ENCODE measurements around the gene UGT1A6. TPM values are rescaled to one million over a fixed set of nuclear protein-coding genes. Genes with fewer than 3 reads are reported as not detected.

The UGT1A6 gene
- total and polyA plus RNA-seq, 2 donors (not counting 3 experiments of a cell fraction or from before 2014, with no cell fraction given), result not detected

DNA sequence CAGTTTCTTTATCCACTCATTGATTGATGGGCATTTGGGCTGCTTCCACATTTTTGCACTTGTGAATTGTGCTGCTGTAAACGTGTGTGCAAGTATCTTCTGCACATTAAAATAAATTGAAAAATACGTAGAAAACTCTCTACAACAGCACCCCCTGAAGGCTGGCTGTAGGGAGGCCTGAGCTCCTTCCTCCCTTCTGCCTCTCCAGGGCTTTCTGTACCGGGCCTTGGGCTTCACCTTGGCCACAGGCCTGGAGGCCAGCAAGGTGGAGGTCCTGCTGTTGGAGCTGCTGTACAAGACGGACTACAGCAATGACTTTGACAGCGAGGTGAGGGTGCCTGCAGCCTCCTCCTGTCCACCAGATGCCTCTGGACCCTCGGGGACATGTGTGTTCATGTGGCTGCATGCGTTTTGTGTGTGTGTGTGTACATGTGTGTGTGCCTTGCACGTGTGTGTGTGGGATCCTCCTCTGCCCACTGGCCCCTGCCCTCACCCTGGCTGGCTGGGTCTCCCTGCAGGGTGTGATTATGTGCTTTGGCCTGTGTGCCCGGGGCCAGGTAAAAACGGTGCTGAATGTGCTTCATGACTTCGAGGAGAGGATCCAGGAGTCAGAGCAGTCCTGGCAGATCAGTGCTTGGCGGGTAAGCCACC lies 114.7 kb downstream of the UGT1A6 start:
- Histone ChIP-seq H3K36me3 (ENCODE audit: control insufficient read depth in 2 of 2, extremely low read depth in 1 of 2, insufficient read depth in 2 of 2, low read length in 2 of 2) (no peaks in the 10 kb centered on the region), H3K27ac (ENCODE audit: insufficient read depth, low read depth, low read length) (no peak overlapping the region), H3K9ac (replicated peaks; ENCODE audit: extremely low read depth, insufficient read depth, low read length) (no peak overlapping the region), H3K4me1 (ENCODE audit: control insufficient read depth, extremely low read depth, insufficient read depth, low read length) (no peaks in the 10 kb centered on the region), H3K9me3 (replicated peaks; ENCODE audit: control insufficient read depth, insufficient read depth, low read length) (no peaks in the 10 kb centered on the region), H3K4me3 (replicated peaks in 1 of 3; ENCODE audit: insufficient read depth in 1 of 3, low read depth in 1 of 3, low read length in 3 of 3) (no peak overlapping the region), H2AFZ (ENCODE audit: low read depth, low read length) (no peak overlapping the region), H3K4me2 (ENCODE audit: insufficient read depth, low read length) (no peak overlapping the region), H3K27me3 (ENCODE audit: control insufficient read depth in 2 of 2, insufficient read depth in 2 of 2, low read length in 2 of 2) (peaks cover 0 to 1% of the 10 kb centered on the region in 2 experiments), H3K79me2 (ENCODE audit: control insufficient read depth, insufficient read depth, low read length) (no peaks in the 10 kb centered on the region), H3K9me1 (replicated peaks; ENCODE audit: control insufficient read depth, extremely low read depth, insufficient read depth, low read length) (no peaks in the 10 kb centered on the region), H4K20me1 (replicated peaks; ENCODE audit: control insufficient read depth, extremely low read depth, insufficient read depth, low read length) (no peaks in the 10 kb centered on the region)
- DNase-seq (ENCODE audit: low read depth, low spot score), result no peak
- CTCF ChIA-PET, result interaction anchor here (1.0 to 1.8 kb wide), 2 partner anchors 359 to 364 kb away, joined by 3 to 7 read pairs; no protein-coding TSS in a partner anchor
- TF ChIP-seq POLR2A (IDR thresholded peaks at IDR 0.05; ENCODE audit: low read depth, low read length) (no peak), POLR2AphosphoS5 (IDR thresholded peaks at IDR 0.05; ENCODE audit: insufficient read depth, low read depth, low read length) (no peak)
- dilution Hi-C loops (cut with MboI; ENCODE audit: extremely low pct_ligation_motif_present, low sequenced_read_pairs), result no loop called here
- POLR2A ChIA-PET, result no interaction called here
- no peak for FAIRE-seq
- intact Hi-C loops (cut with micrococcal nuclease), result no loop called here
- no TSS peak for BruUV-seq (replicated peaks)

DNA sequence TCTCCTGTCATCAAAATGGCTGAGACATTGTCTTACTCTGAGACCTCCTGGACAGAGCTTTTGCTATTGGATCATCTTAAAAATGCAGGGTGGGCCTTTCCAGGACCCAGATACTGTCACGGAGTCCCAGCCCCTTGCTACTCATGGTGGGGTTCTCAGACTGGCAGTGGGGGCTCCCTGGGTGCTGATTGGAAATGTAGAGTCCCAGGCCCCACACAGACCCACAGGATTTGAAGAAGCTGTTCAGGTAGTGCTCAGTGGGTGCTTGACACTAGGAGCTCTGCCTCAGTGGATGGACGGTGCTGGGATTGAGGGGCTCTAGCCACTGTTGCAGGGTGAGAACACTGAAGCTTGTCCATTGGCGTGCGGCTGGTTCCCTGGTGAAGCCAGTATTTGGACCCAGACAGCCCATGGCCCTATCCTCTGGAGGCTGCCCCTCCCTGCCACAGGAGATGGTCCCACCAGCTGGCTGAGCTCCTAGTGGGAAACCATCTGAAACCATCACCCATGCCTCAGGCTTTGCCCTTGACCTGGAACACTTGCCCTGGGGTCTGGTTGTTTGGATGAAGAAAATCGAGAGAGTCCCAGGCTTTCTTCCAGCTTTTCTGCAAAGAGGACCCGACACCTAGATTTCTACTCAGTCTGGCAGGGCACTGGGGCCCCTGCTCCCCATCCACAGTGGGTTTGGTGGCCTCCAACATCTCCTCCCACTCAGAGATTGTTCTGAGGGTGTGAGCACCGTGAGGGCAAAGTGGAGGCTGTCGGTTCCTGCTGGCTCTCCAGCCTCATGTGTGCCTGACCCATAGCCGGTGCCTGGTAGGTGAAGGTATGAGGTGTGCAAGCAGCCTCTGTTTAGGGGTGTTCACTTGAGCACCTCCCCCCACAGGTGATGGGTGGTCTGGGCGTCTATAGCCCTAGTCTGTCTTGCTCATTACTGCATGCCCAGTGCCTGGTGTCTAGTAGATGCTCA lies 115.6 kb downstream of the UGT1A6 start:
- H3K9me3 ChIP-seq (replicated peaks; ENCODE audit: control insufficient read depth, insufficient read depth, low read length), result no peaks in the 10 kb centered on the region
- no TSS peak for BruUV-seq (replicated peaks)
- FAIRE-seq, result no peak
- TF ChIP-seq JUN (IDR thresholded peaks at IDR 0.05; ENCODE audit: borderline replicate concordance, insufficient read depth, insufficient read length, low read depth) (no peak), MYC (IDR thresholded peaks at IDR 0.05; ENCODE audit: low read depth, low read length) (no peak), POLR2A (IDR thresholded peaks at IDR 0.05; ENCODE audit: low read depth, low read length) (no peak), POLR2AphosphoS5 (IDR thresholded peaks at IDR 0.05; ENCODE audit: insufficient read depth, low read depth, low read length) (no peak), FOS (IDR thresholded peaks at IDR 0.05; ENCODE audit: borderline replicate concordance, insufficient read depth, low read length) (no peak), EZH2 (IDR thresholded peaks at IDR 0.05; ENCODE audit: borderline replicate concordance, low read depth, low read length, severe bottlenecking) (no peak), GATA2 (IDR thresholded peaks at IDR 0.05; ENCODE audit: insufficient read depth, insufficient read length, low read depth, low read length) (no peak)
- TF ChIP-seq, protein P1, sequence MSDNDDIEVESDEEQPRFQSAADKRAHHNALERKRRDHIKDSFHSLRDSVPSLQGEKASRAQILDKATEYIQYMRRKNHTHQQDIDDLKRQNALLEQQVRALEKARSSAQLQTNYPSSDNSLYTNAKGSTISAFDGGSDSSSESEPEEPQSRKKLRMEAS (IDR thresholded peaks at IDR 0.05; ENCODE audit: insufficient read depth, insufficient read length), result no peak
- TF ChIP-seq, protein P2, sequence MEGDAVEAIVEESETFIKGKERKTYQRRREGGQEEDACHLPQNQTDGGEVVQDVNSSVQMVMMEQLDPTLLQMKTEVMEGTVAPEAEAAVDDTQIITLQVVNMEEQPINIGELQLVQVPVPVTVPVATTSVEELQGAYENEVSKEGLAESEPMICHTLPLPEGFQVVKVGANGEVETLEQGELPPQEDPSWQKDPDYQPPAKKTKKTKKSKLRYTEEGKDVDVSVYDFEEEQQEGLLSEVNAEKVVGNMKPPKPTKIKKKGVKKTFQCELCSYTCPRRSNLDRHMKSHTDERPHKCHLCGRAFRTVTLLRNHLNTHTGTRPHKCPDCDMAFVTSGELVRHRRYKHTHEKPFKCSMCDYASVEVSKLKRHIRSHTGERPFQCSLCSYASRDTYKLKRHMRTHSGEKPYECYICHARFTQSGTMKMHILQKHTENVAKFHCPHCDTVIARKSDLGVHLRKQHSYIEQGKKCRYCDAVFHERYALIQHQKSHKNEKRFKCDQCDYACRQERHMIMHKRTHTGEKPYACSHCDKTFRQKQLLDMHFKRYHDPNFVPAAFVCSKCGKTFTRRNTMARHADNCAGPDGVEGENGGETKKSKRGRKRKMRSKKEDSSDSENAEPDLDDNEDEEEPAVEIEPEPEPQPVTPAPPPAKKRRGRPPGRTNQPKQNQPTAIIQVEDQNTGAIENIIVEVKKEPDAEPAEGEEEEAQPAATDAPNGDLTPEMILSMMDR (IDR thresholded peaks at IDR 0.05; ENCODE audit: extremely low read depth in 1 of 2, insufficient read depth in 1 of 2, low read depth in 1 of 2, low read length in 2 of 2), result no peak
- DNase-seq (ENCODE audit: low read depth, low spot score), result no peak
- ChIA-PET POLR2A (no interaction called here), CTCF (interaction anchor here (1.8 kb wide), 1 partner anchor 359 kb away, joined by 7 read pairs; no protein-coding TSS in a partner anchor)
- no peaks in the 10 kb centered on the region for H3K79me2 ChIP-seq (ENCODE audit: control insufficient read depth, insufficient read depth, low read length)
- H3K27me3 ChIP-seq (ENCODE audit: control insufficient read depth in 2 of 2, insufficient read depth in 2 of 2, low read length in 2 of 2), result peaks cover 0 to 1% of the 10 kb centered on the region in 2 experiments
- H3K4me1 ChIP-seq (ENCODE audit: control insufficient read depth, extremely low read depth, insufficient read depth, low read length), result no peaks in the 10 kb centered on the region
- no peak overlapping the region for H3K27ac ChIP-seq (ENCODE audit: insufficient read depth, low read depth, low read length)
- dilution Hi-C loops (cut with MboI; ENCODE audit: extremely low pct_ligation_motif_present, low sequenced_read_pairs), result no loop called here
- H4K20me1 ChIP-seq (replicated peaks; ENCODE audit: control insufficient read depth, extremely low read depth, insufficient read depth, low read length), result no peaks in the 10 kb centered on the region
- H3K9me1 ChIP-seq (replicated peaks; ENCODE audit: control insufficient read depth, extremely low read depth, insufficient read depth, low read length), result no peaks in the 10 kb centered on the region
- no peaks in the 10 kb centered on the region for H3K36me3 ChIP-seq (ENCODE audit: control insufficient read depth in 2 of 2, extremely low read depth in 1 of 2, insufficient read depth in 2 of 2, low read length in 2 of 2)
- no peak overlapping the region for H3K4me2 ChIP-seq (ENCODE audit: insufficient read depth, low read length)
- no peak overlapping the region for H2AFZ ChIP-seq (ENCODE audit: low read depth, low read length)
- intact Hi-C loops (cut with micrococcal nuclease), result no loop called here
- no peak overlapping the region for H3K4me3 ChIP-seq (replicated peaks in 1 of 3; ENCODE audit: insufficient read depth in 1 of 3, low read depth in 1 of 3, low read length in 3 of 3)
- H3K9ac ChIP-seq (replicated peaks; ENCODE audit: extremely low read depth, insufficient read depth, low read length), result no peak overlapping the region
